HG03558 (cell line): ENCODE measurements around the gene HIGD1B.
"Not testable (repeated sequence)": the region's sequence is repeated elsewhere in the genome, so short reads cannot be mapped to it uniquely, and the experiment has no call there.

Source experiments
- ATAC-seq: cut with Tn5 transposase; IDR thresholded peaks from one replicate; pipeline ENCODE4 v1.9.1; 2021; ENCODE audit warnings: moderate number of reproducible peaks; ENCODE audit not compliant: unreplicated experiment; ENCODE audit errors: extremely low read depth

The HIGD1B gene

GRCh38 chr17:44847586-44847985 is at the start of gene HIGD1B:
HIGD1B (plus strand) TSS chr17:44847883; CDS start chr17:44848153, 270 bp downstream.
- ATAC-seq: no peak

- ATAC-seq: no peak
Measured at GRCh38 chr17:44798356-44798755, 49.3 kb upstream of the HIGD1B start.

GRCh38 chr17:44801880-44802279 is 45.8 kb upstream of the HIGD1B start:
- ATAC-seq: no peak

DNA sequence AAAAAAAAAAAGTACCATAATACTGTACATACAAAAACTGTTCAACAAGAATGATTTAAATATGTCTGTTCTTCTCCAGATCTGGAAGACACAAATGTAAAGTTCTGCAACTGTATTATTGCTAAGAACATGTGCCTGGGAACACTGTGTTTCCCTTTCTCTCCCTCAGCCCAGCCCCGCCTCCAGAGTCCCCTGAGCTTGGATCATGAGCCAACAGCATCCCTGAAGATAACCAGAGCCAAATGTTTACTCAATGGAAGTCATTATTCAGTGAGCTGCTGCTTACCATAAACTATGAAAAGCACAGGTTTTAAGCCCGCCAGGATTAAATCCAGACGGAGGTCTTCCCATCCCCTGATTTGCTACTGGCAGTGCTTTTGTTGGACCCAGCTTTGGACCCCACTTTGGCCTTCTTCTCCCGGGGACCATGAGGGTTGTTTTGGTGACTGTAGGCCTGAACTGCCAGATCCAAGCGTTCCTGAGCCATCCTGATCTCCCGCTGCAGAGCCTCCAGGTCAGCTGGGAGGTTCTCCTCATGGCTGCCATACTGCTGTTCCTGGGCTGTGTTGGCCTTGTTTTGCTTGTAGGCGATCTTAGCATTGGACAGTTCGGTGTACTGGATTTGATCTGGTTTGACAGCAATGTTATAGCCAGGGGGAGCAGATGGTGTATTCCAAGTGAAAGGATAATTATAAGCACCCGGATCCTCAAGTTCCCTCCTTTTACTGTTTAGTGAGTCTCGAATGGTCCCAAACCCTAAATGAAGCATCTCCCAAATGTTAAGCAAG is 43.2 kb upstream of the HIGD1B start:
- no peak for ATAC-seq

DNA sequence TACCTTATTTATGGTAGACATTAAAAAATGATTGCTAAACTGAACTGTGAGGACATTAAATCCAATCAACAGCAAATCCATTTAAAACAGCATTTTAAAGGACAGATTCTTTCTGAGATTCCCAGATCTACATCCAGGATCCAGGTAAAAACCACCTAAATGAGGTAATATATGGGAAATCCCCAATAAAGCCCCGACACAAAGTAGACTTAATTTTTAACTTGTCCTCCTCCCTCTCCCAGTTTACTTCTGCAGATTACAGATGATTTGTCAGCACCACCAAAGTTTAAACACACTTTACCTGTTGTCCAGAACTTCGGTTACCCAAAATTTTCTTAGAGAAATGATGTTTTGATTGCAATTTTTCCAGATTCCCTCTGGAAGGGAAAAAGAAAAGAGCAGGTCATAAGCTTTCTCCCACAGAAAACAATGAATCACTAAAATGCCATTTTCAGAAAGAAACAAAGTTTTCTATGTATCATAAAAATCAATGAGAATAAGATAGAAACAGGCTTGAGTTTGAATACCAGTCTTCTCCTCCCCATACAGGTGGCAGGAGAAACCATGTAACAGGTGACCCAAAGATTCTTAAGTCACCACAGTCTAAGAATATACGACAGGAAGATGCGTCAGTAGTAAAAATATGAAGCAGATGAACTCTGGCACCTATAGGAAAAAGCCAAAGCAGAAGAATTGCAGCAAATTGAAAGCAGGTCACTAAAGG is 40.4 kb upstream of the HIGD1B start:
- no peak for ATAC-seq

- no peak for ATAC-seq
Measured at GRCh38 chr17:44807817-44808155, 39.9 kb upstream of the HIGD1B start.

- ATAC-seq: no peak
Measured at GRCh38 chr17:44808156-44808555, 39.5 kb upstream of the HIGD1B start.

DNA sequence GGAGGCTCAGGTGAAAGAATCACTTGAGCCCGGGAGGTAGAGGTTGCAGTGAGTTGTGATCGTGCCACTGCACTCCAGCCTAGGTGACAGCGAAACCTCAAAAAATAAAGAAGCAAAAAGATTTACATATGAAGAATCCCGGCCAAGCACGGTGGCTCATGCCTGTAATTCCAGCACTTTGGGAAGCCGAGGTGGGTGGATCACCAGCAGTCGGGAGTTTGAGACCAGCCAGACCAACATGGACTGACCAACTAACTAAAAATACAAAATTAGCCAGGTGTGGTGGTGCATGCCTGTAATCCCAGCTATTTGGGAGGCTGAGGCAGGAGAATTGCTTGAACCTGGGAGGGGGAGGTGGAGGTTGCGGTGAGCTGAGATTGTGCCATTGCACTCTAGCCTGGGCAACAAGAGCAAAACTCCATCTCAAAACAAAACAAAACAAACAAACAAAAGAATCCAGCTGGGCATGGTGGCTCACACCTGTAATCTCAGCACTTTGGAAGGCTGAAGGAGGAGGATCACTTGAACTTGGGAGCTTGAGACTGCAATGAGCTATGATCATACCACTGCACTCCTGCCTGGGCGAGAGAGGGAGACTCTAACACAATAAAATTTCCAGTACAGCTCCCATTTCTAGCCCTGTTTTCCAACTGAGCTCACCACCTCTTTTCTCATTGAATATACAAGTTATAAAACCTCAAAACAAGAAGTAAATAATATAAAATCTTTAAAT is 38.9 kb upstream of the HIGD1B start:
- not testable (repeated sequence) for ATAC-seq

GRCh38 chr17:44812263-44812662 is 35.4 kb upstream of the HIGD1B start:
- ATAC-seq: no peak

DNA sequence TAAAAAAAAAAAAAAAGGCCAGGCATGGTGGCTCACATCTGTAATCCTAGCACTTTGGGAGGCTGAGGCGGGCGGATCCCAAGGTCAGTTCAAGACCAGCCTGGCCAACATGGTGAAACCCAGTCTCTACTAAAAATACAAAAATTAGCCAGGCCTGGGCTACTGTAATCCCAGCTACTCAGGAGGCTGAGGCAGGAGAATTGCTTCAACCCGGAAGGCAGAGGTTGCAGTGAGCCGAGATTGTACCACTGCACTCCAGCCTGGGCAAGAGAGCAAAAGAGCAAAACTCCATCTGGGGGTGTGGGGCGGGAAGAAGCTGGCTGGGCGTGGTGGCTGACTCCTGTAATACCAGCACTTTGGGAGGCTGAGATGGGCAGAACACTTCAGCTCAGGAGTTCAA is 29.2 kb upstream of the HIGD1B start:
- ATAC-seq: not testable (repeated sequence)

DNA sequence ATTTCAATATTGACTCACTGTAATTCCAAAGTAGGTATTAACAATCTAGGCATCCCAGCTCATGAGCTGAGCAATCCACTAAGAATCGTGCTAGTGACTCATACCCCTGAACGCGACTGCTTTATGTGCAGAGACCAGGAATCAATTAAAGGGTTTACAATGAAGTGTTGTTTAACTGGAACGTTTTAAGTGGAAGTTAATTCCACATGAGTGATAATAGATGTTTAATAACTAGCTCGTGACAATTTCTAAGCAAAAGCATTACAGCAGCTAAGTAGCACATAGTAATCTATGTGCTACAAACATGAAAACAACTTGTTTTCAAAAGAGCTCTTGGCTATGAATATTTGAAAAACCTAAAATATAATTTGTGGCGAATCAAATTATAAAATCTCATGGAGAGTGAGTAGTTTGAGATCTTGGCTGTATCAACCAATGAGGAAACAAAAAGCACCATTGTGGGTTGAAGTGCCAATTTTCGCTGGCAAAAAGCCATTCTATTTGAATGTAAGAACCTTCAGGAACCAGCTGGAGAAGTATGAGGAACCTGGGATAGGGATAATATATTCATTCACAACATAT is 27.0 kb upstream of the HIGD1B start:
- ATAC-seq: no peak

- not testable (repeated sequence) for ATAC-seq
Measured at GRCh38 chr17:44825236-44825635, 22.4 kb upstream of the HIGD1B start.

DNA sequence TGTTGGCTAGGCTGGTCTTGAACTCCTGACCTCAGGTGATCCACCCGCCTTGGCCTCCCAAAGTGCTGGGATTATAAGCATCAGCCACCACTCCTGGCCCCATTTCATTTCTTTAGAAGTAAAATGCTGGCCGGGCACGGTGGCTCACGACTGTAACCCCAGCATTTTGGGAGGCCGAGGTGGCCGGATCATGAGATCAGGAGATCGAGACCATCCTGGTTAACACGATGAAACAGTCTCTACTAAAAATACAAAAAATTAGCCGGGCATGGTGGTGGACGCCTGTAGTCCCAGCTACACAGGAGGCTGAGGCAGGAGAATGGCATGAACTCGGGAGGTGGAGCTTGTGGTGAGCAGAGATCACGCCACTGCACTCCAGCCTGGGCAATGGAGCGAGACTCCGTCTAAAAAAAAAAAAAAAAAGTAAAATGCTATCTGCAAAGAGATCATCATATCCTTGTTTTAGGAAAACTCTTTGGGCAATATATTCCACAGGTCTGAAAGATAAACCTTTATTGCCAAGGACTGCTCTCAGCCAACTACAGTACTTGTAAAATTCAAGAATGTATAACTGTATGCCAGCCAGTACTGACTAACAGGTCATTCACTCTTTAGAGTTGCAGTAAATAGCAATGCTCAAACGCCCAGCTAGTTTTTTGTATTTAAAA is 21.4 kb upstream of the HIGD1B start:
- ATAC-seq: no peak

DNA sequence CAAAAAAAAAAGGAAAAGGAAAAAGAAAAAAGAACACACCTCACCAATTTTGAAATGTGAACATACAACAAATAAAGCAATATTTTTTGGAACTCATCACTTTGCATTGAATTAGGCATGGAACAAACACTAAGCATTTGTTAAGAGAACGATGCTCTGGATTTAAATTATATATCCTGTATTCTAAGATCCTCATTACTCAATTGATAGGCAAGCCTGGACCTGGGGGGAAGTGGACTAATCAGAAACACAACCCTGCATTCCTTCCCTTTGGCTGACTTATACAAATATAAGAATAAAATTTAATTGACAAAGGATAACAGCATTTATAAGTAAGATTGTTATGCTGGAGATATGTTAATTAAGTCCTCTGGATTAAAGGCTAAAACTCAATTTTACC is 19.8 kb upstream of the HIGD1B start:
- ATAC-seq: no peak

DNA sequence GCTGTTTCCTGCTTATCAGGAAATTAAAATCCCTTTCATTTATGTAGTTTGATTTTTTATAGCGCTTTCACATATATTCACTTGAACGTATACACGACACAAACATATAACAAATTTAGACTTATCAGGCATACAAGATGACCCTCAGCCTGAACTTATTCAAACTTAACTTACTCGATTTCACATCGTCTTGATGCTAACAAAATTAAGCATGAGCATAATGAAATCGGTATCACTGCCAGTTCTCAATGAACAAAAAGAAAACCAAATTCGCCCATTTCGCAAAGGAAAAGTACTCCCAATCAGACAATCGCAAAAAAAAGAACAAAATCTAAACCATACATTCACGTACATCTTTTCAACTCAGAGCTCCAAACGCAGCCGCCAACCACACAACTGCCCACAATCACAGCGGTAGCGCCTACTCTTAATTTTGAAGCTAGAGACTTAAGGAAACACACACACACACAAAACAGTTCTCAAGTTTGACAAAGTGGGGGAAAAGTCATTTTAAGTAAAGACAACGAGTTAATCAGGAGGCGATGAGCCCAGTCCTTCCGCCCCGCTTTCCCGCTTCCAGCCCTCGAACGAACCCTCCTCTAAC is 18.7 kb upstream of the HIGD1B start:
- no peak for ATAC-seq

GRCh38 chr17:44829523-44830358 is 17.9 kb upstream of the HIGD1B start, which contains the start of gene GJC1:
GJC1 (minus strand) TSS chr17:44830287; CDS start chr17:44805817, 24,470 bp downstream.
- no peak for ATAC-seq

- ATAC-seq: no peak
Measured at GRCh38 chr17:44830359-44831288, 17.1 kb upstream of the HIGD1B start.

- ATAC-seq: no peak
Measured at GRCh38 chr17:44831371-44831770, 16.3 kb upstream of the HIGD1B start.
